RCC 7860 (cell line): ENCODE measurements around the gene TAS2R4.
"Not testable (repeated sequence)": the region's sequence is repeated elsewhere in the genome, so short reads cannot be mapped to it uniquely, and the experiment has no call there.

Source experiments
- DNase-seq: peaks from one replicate; pipeline ENCODE4 v3.0.0-alpha.2; 2015; ENCODE audit warnings: low spot score
- FAIRE-seq: peaks from 2 replicates; lab custom pipeline; 2012; peaks lifted over from hg19 to GRCh38; lab: Jason Lieb, UNC

Gene TAS2R4

DNA sequence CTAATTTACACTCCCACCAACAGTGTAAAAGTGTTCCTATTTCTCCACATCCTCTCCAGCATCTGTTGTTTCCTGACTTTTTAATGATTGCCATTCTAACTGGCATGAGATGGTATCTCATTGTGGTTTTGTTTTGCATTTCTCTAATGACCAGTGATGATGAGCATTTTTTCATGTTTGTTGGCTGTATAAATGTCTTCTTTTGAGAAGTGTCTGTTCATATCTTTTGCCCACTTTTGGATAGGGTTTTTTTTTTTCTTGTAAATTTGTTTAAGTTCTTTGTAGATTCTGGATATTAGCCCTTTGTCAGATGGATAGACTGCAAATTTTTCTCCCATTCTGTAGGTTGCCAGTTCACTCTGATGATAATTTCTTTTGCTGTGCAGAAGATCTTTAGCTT is 46.0 kb downstream of the TAS2R4 start:
- not testable (repeated sequence) for DNase-seq, FAIRE-seq
